Measurements from ENCODE around the gene SSR3. TPM values are rescaled to one million over a fixed set of nuclear protein-coding genes. Genes with fewer than 3 reads are reported as not detected.
A peak's percentile ranks its signal among the peaks of the same experiment; 100 is the strongest.

SSR3 gene
- total RNA-seq (355 and 370 TPM in 2 replicates), polyA plus RNA-seq (155 and 160 TPM in 2 replicates), polyA minus RNA-seq (558 and 653 TPM in 2 replicates), Bru-seq, nascent RNA (percentile 99 among the genes with signal in this experiment), BruChase-seq, experiment 1, labeled RNA remaining after a 6-hour chase (percentile 100 among the genes with signal in this experiment), BruChase-seq, experiment 2, labeled RNA remaining after a 2-hour chase (percentile 99 among the genes with signal in this experiment)
- polyA plus RNA-seq (2011; cell fraction: cytosol; rRNA removed): 213 and 219 TPM in 2 replicates
- polyA plus RNA-seq (2011; cell fraction: nucleus; rRNA removed): 79.0 and 84.4 TPM in 2 replicates
- polyA plus RNA-seq (2012): 262 and 391 TPM in 2 replicates
- 89.5 TPM for polyA minus RNA-seq (2011; cell fraction: cytosol; rRNA and poly(A)+ RNA removed)
- polyA minus RNA-seq (2011; cell fraction: nucleus; rRNA and poly(A)+ RNA removed): 108 and 116 TPM in 2 replicates
- long read RNA-seq, transcript SSR3-206 (5 exons, 807 nt): minor isoform, 8 of 524 reads
- long read RNA-seq, transcript SSR3-201 (5 exons, 3,716 nt): major isoform, 411 of 524 reads
- long read RNA-seq, transcript SSR3-204 (4 exons, 873 nt): minor isoform, 6 of 524 reads
- long read RNA-seq, partial matches to known transcripts: 4 of 524 reads
- long read RNA-seq, other reads (novel, unspliced or antisense): 88 of 524 reads

- POLR2A ChIA-PET: interaction anchor here (0.6 to 2.3 kb wide), 7 partner anchors 12 to 531 kb away, joined by 3 to 12 read pairs (median 4); no protein-coding TSS in a partner anchor
Observed at GRCh38 chr3:156554842-156555687, at the start of gene SSR3. SSR3 (minus strand) TSS chr3:156555117; CDS start chr3:156555089, 28 bp downstream.

More at GRCh38 chr3:156554842-156555687, at the start of gene SSR3:
- no TSS peak for BruUV-seq (replicated peaks)
- FAIRE-seq (peak; percentile 92), DNase-seq (ENCODE audit: low read depth, low spot score) (peak; percentile 99)
- dilution Hi-C loops (cut with MboI; ENCODE audit: extremely low pct_ligation_motif_present, low sequenced_read_pairs) (no loop called here), intact Hi-C loops (cut with micrococcal nuclease) (loop anchor here (1.0 to 5.0 kb wide), 6 partner anchors 62 to 977 kb away; partner anchors contain the start of gene TIPARP)
- peak within 1 kb of the TSS; percentile 97 for H3K9ac ChIP-seq (replicated peaks; ENCODE audit: extremely low read depth, insufficient read depth, low read length)
- H3K9me3 ChIP-seq (replicated peaks; ENCODE audit: control insufficient read depth, insufficient read depth, low read length): no peaks in the 10 kb centered on the region
- no peaks in the 10 kb centered on the region for H3K9me1 ChIP-seq (replicated peaks; ENCODE audit: control insufficient read depth, extremely low read depth, insufficient read depth, low read length)
- peak within 1 kb of the TSS; percentile 93 for H2AFZ ChIP-seq (ENCODE audit: low read depth, low read length)
- CTCF ChIA-PET: interaction anchor here (0.5 to 3.7 kb wide), 16 partner anchors 9 to 582 kb away, joined by 3 to 31 read pairs (median 6); partner anchors contain the start of gene TIPARP
- H3K4me2 ChIP-seq (ENCODE audit: insufficient read depth, low read length): peak within 1 kb of the TSS; percentile 90
- peaks cover 4% of the 10 kb centered on the region for H4K20me1 ChIP-seq (replicated peaks; ENCODE audit: control insufficient read depth, extremely low read depth, insufficient read depth, low read length)
- H3K36me3 ChIP-seq (ENCODE audit: control insufficient read depth in 2 of 2, extremely low read depth in 1 of 2, insufficient read depth in 2 of 2, low read length in 2 of 2): peaks cover 0 to 9% of the 10 kb centered on the region in 2 experiments
- peaks cover 42% of the 10 kb centered on the region for H3K4me1 ChIP-seq (ENCODE audit: control insufficient read depth, extremely low read depth, insufficient read depth, low read length)
- no peaks in the 10 kb centered on the region for H3K27me3 ChIP-seq (ENCODE audit: control insufficient read depth in 2 of 2, insufficient read depth in 2 of 2, low read length in 2 of 2)
- peak within 1 kb of the TSS; percentile 87 for H3K27ac ChIP-seq (ENCODE audit: insufficient read depth, low read depth, low read length)
- H3K4me3 ChIP-seq (replicated peaks in 1 of 3; ENCODE audit: insufficient read depth in 1 of 3, low read depth in 1 of 3, low read length in 3 of 3): peak within 1 kb of the TSS; percentile 79 to 97 (median 94)
- TF ChIP-seq JUN (IDR thresholded peaks at IDR 0.05; ENCODE audit: borderline replicate concordance, insufficient read depth, insufficient read length, low read depth) (peak; percentile 4), FOS (IDR thresholded peaks at IDR 0.05; ENCODE audit: borderline replicate concordance, insufficient read depth, low read length) (peak; percentile 12), EZH2 (IDR thresholded peaks at IDR 0.05; ENCODE audit: borderline replicate concordance, low read depth, low read length, severe bottlenecking) (no peak), MYC (IDR thresholded peaks at IDR 0.05; ENCODE audit: low read depth, low read length) (no peak), POLR2AphosphoS5 (IDR thresholded peaks at IDR 0.05; ENCODE audit: insufficient read depth, low read depth, low read length) (peak; percentile 88), MAX (IDR thresholded peaks at IDR 0.05; ENCODE audit: insufficient read depth, insufficient read length) (peak; percentile 93), POLR2A (IDR thresholded peaks at IDR 0.05; ENCODE audit: low read depth, low read length) (peak; percentile 93)
- peaks cover 49% of the 10 kb centered on the region for H3K79me2 ChIP-seq (ENCODE audit: control insufficient read depth, insufficient read depth, low read length)
